ENCODE measurements around the gene MGAT5. TPM values are rescaled to one million over a fixed set of nuclear protein-coding genes. Genes with fewer than 3 reads are reported as not detected.

MGAT5 gene

GRCh38 chr2:134502104-134502503 lies 248.2 kb downstream of the MGAT5 start:
- Histone ChIP-seq H3K79me1 (ENCODE audit: low read depth, low read length) (no peaks in the 10 kb centered on the region), H3K18ac (ENCODE audit: low read length) (no peak overlapping the region), H2BK5ac (ENCODE audit: low read length) (no peak overlapping the region), H2BK120ac (ENCODE audit: low read depth, low read length) (no peak overlapping the region), H2BK15ac (ENCODE audit: low read length) (no peak overlapping the region), H3K23ac (ENCODE audit: low read depth, low read length, poor library complexity) (no peak overlapping the region), H2BK12ac (ENCODE audit: low read length) (no peak overlapping the region), H4K91ac (ENCODE audit: low read depth, low read length, poor library complexity) (no peak overlapping the region), H2AK5ac (ENCODE audit: low read depth, low read length) (no peak overlapping the region), H3K27ac (replicated peaks; ENCODE audit: low read length) (no peak overlapping the region), H3K4ac (ENCODE audit: low read length) (no peak overlapping the region), H4K8ac (ENCODE audit: low read depth, low read length) (no peak overlapping the region), H3K27me3 (ENCODE audit: control insufficient read depth in 3 of 3, insufficient read depth in 3 of 3, low read depth in 1 of 3, low read length in 3 of 3) (peaks cover 0 to 22% (median 0%) of the 10 kb centered on the region in 3 experiments), H3K14ac (ENCODE audit: low read length) (no peak overlapping the region), H2AFZ (ENCODE audit: low read length) (no peak overlapping the region), H3K9ac (ENCODE audit: low read depth, low read length, poor library complexity) (no peak overlapping the region), H3K4me2 (ENCODE audit: insufficient read depth, low read length, poor library complexity, severe bottlenecking) (no peak overlapping the region), H3K4me3 (ENCODE audit: low read length in 2 of 2) (no peak overlapping the region), H3K4me1 (ENCODE audit: control insufficient read depth in 2 of 2, insufficient read depth in 1 of 2, low read depth in 1 of 2, low read length in 2 of 2) (peaks cover 0 to 10% of the 10 kb centered on the region in 2 donors), H3K9me3 (replicated peaks in 1 of 2; ENCODE audit: control insufficient read depth in 2 of 2, insufficient read depth in 1 of 2, low read depth in 1 of 2, low read length in 2 of 2) (no peaks in the 10 kb centered on the region), H3K36me3 (replicated peaks in 1 of 2; ENCODE audit: control insufficient read depth in 2 of 2, insufficient read depth in 2 of 2, low read length in 2 of 2) (no peaks in the 10 kb centered on the region)
- DNase-seq (ENCODE audit: low spot score) = no peak
- WGBS, 2 donors (ENCODE audit: extremely low coverage in 2 of 2, insufficient read length in 2 of 2, insufficient replicate concordance in 1 of 2) = no CpG with 5 or more reads among the region's 2 CpGs

Small RNA genes lying within 50 kb of the gene (small RNA-seq; reads per million reads assigned to genes)
- gene RNA5SP104 (ENCODE audit: insufficient read depth) = not detected
